ENCODE results near the gene CNTN5. TPM values are rescaled to one million over a fixed set of nuclear protein-coding genes. Genes with fewer than 3 reads are reported as not detected.

Gene CNTN5
- total and polyA plus RNA-seq, 2 donors (not counting 1 experiment from before 2014, with no cell fraction given): not detected

GRCh38 chr11:100229086-100229485, 1208.3 kb downstream of the CNTN5 start:
- no peak overlapping the region for H2AFZ ChIP-seq (ENCODE audit: insufficient read depth, low read depth, low read length, poor library complexity, severe bottlenecking)
- no peak overlapping the region for H3K4me2 ChIP-seq (replicated peaks; ENCODE audit: low read depth, low read length, poor library complexity, severe bottlenecking)
- ChIA-PET POLR2A (no interaction called here), CTCF (no interaction called here)
- Mint-ChIP-seq H3K27ac (no peak overlapping the region), H3K4me1 (no peaks in the 10 kb centered on the region), H3K4me3 (no peak overlapping the region), H3K9me3 (ENCODE audit: insufficient read depth) (peaks cover 4% of the 10 kb centered on the region), H3K27me3 (no peaks in the 10 kb centered on the region)
- no peak for TF ChIP-seq EZH2 (IDR thresholded peaks at IDR 0.05; ENCODE audit: borderline replicate concordance, insufficient read depth, low read depth, low read length, poor library complexity, severe bottlenecking)
- no peak for TF ChIP-seq CTCF (IDR thresholded peaks at IDR 0.05)
- intact Hi-C loops (cut with micrococcal nuclease): no loop called here
- H3K79me2 ChIP-seq (ENCODE audit: control insufficient read depth, insufficient read depth, low read length): no peaks in the 10 kb centered on the region
- H3K27ac ChIP-seq (ENCODE audit: low read length in 2 of 2): no peak overlapping the region
- no CpG with 5 or more reads among the region's 1 CpG for WGBS (ENCODE audit: insufficient coverage)
- no peak overlapping the region for H3K9ac ChIP-seq (ENCODE audit: low read length)
- no peak for ATAC-seq (ENCODE audit: low read depth)
- H4K20me1 ChIP-seq (ENCODE audit: control insufficient read depth, insufficient read depth, low read length, poor library complexity, severe bottlenecking): no peaks in the 10 kb centered on the region
- peaks cover 0 to 1% (median 0%) of the 10 kb centered on the region in 3 donors for H3K9me3 ChIP-seq (ENCODE audit: control extremely low read depth in 1 of 3, control insufficient read depth in 2 of 3, insufficient read depth in 1 of 3, low read length in 2 of 3)
- no peak for DNase-seq
- no peaks in the 10 kb centered on the region for H3K4me1 ChIP-seq (ENCODE audit: control insufficient read depth in 2 of 2, insufficient read depth in 2 of 2, low read length in 2 of 2)
- H3K27me3 ChIP-seq (replicated peaks in 1 of 4; ENCODE audit: control extremely low read depth in 1 of 4, control insufficient read depth in 3 of 4, insufficient read depth in 4 of 4, low read length in 3 of 4): no peaks in the 10 kb centered on the region
- no peaks in the 10 kb centered on the region for H3K36me3 ChIP-seq (replicated peaks in 1 of 2; ENCODE audit: control extremely low read depth in 1 of 2, control insufficient read depth in 1 of 2, extremely low read depth in 1 of 2, insufficient read depth in 2 of 2, low read length in 1 of 2)
- H3K4me3 ChIP-seq (ENCODE audit: control extremely low read depth in 1 of 5, extremely low read depth in 1 of 5, insufficient read depth in 1 of 5, low read depth in 2 of 5, low read length in 4 of 5): no peak overlapping the region

DNA sequence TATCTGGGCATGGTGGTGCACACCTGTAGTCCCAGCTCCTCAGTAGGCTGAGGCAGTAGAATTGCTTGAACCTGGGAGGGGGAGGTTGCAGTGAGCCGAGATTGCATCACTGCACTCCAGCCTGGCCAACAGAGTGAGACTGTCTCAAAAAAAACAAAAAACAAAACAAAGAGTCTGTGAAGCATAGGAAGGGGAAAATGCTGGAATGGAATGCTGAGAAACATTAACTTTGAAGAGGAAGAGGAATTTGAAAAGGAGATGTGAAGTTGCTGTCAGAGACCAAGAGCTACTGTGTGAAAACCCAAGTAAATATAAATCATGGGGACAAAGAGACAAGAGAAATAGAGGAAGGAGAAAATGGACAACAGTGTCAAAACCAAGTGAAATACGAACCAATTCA, 1211.3 kb downstream of the CNTN5 start:
- CTCF ChIA-PET: no interaction called here
- no peak overlapping the region for H3K4me3 Mint-ChIP-seq

More for the DNA sequence above, 1211.3 kb downstream of the CNTN5 start:
- WGBS (ENCODE audit: insufficient coverage): no CpG with 5 or more reads among the region's 2 CpGs
- Histone ChIP-seq H4K20me1 (ENCODE audit: control insufficient read depth, insufficient read depth, low read length, poor library complexity, severe bottlenecking) (no peaks in the 10 kb centered on the region), H3K36me3 (replicated peaks in 1 of 2; ENCODE audit: control extremely low read depth in 1 of 2, control insufficient read depth in 1 of 2, extremely low read depth in 1 of 2, insufficient read depth in 2 of 2, low read length in 1 of 2) (no peaks in the 10 kb centered on the region), H3K4me2 (replicated peaks; ENCODE audit: low read depth, low read length, poor library complexity, severe bottlenecking) (no peak overlapping the region), H2AFZ (ENCODE audit: insufficient read depth, low read depth, low read length, poor library complexity, severe bottlenecking) (no peak overlapping the region), H3K9me3 (ENCODE audit: control extremely low read depth in 1 of 3, control insufficient read depth in 2 of 3, insufficient read depth in 1 of 3, low read length in 2 of 3) (peaks cover 0 to 10% (median 1%) of the 10 kb centered on the region in 3 donors), H3K27ac (ENCODE audit: low read length in 2 of 2) (no peak overlapping the region), H3K27me3 (replicated peaks in 1 of 4; ENCODE audit: control extremely low read depth in 1 of 4, control insufficient read depth in 3 of 4, insufficient read depth in 4 of 4, low read length in 3 of 4) (no peaks in the 10 kb centered on the region), H3K4me1 (ENCODE audit: control insufficient read depth in 2 of 2, insufficient read depth in 2 of 2, low read length in 2 of 2) (no peaks in the 10 kb centered on the region), H3K4me3 (ENCODE audit: control extremely low read depth in 1 of 5, extremely low read depth in 1 of 5, insufficient read depth in 1 of 5, low read depth in 2 of 5, low read length in 4 of 5) (no peak overlapping the region), H3K79me2 (ENCODE audit: control insufficient read depth, insufficient read depth, low read length) (no peaks in the 10 kb centered on the region), H3K9ac (ENCODE audit: low read length) (no peak overlapping the region)
- no peak for ATAC-seq (ENCODE audit: low read depth)
- H3K27me3 Mint-ChIP-seq: no peaks in the 10 kb centered on the region
- TF ChIP-seq EZH2 (IDR thresholded peaks at IDR 0.05; ENCODE audit: borderline replicate concordance, insufficient read depth, low read depth, low read length, poor library complexity, severe bottlenecking) (no peak), CTCF (IDR thresholded peaks at IDR 0.05) (no peak)
- H3K4me1 Mint-ChIP-seq: no peaks in the 10 kb centered on the region
- POLR2A ChIA-PET: no interaction called here
- intact Hi-C loops (cut with micrococcal nuclease): no loop called here
- DNase-seq: no peak
- no peak overlapping the region for H3K27ac Mint-ChIP-seq
- H3K9me3 Mint-ChIP-seq (ENCODE audit: insufficient read depth): peaks cover 8% of the 10 kb centered on the region

All from B cell (primary cell).